PC-3 (cell line): ENCODE measurements around the gene KCNQ1OT1.

Experiments used
- EZH2 ChIP-seq: fragments of 300-600 bp; sonication (generic); IDR thresholded peaks from one replicate; pipeline ENCODE4 v1.6.1; 2017; ENCODE audit warnings: antibody characterized with exemption, mild to moderate bottlenecking, low read length; ENCODE audit not compliant: unreplicated experiment
- EZH2phosphoT487 ChIP-seq: fragments of 300-600 bp; sonication (generic); IDR thresholded peaks from 2 replicates; pipeline ENCODE4 v1.6.1; 2018; ENCODE audit warnings: mild to moderate bottlenecking, antibody characterized with exemption, low read length, borderline replicate concordance
- TF ChIP-seq, protein P1 (sequence below): fragments of 300-600 bp; sonication (generic); conservative IDR thresholded peaks from 2 replicates; pipeline ENCODE4 v1.5.1; 2017; ENCODE audit warnings: antibody characterized with exemption, low read depth, mild to moderate bottlenecking, low read length

DNA sequence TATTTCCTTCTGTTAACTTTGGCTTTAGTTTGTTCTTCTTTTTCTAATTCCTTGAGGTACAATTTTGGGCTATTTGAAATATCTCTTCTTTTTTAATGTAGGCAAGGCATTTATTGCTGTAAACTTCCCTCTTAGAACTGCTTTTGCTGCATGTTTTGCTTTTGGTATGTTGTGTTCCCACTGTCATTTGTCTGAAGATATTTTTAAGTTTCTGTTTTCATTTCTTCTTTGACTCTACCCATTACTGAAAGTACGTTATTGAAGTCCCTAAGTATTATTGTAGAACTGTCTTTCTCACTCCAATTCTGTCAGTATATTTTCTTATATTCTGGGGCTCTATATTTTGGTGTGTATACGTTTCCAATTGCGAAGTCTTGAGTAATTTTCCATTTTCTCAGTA lies 77.9 kb downstream of the KCNQ1OT1 start:
- TF ChIP-seq, protein P1, sequence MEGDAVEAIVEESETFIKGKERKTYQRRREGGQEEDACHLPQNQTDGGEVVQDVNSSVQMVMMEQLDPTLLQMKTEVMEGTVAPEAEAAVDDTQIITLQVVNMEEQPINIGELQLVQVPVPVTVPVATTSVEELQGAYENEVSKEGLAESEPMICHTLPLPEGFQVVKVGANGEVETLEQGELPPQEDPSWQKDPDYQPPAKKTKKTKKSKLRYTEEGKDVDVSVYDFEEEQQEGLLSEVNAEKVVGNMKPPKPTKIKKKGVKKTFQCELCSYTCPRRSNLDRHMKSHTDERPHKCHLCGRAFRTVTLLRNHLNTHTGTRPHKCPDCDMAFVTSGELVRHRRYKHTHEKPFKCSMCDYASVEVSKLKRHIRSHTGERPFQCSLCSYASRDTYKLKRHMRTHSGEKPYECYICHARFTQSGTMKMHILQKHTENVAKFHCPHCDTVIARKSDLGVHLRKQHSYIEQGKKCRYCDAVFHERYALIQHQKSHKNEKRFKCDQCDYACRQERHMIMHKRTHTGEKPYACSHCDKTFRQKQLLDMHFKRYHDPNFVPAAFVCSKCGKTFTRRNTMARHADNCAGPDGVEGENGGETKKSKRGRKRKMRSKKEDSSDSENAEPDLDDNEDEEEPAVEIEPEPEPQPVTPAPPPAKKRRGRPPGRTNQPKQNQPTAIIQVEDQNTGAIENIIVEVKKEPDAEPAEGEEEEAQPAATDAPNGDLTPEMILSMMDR, result no peak
- TF ChIP-seq EZH2 (no peak), EZH2phosphoT487 (no peak)
